ENCODE data around the gene PIGP. TPM values are rescaled to one million over a fixed set of nuclear protein-coding genes. Genes with fewer than 3 reads are reported as not detected.

The PIGP gene
- total and polyA plus RNA-seq, 2 of the 13 experiments (the other 11 are each of a cell fraction or from before 2014, with no cell fraction given) = 14.8 to 33.4 TPM

DNA sequence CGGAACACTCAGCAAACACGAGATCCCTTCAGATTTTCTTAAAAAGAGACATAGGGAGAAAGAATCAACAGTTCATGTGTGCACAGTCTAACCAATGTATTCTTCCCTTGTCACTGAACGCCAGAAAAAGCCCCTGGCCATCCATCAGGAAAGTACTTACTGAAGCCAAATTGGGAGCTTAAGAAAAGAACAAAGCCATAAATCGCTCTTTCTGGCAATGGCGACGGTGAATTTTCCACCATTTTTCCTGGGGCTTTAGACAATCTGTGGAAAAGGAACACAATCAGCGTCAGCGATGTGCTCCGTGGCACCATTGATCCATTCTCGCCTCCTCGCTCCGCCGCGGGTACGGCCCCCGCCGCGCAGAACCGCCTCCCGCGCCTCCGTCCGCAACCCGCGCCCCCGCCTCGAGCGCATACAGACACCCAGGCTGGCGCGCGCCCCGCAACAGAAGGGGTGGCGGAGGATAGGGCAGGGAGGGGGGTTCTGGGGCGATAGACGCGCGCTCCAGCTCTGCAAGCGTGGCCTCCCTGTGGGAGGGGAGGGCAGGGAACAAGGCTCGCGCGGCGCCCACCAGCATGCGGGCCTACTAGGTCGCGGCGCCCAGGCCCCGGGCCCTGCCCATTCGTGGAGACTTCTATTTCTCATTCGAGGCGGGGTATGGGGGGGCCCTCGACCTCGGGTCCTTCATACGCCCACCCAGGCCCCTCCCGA, 440 bp downstream of the PIGP start (continued):
- TF ChIP-seq, protein P1, sequence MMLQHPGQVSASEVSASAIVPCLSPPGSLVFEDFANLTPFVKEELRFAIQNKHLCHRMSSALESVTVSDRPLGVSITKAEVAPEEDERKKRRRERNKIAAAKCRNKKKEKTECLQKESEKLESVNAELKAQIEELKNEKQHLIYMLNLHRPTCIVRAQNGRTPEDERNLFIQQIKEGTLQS (CRISPR knock-in tag; IDR thresholded peaks at IDR 0.05) = 0 out of 2 replicates have a peak, but pooled peaks have one; percentile 9
- TF ChIP-seq, protein P2, sequence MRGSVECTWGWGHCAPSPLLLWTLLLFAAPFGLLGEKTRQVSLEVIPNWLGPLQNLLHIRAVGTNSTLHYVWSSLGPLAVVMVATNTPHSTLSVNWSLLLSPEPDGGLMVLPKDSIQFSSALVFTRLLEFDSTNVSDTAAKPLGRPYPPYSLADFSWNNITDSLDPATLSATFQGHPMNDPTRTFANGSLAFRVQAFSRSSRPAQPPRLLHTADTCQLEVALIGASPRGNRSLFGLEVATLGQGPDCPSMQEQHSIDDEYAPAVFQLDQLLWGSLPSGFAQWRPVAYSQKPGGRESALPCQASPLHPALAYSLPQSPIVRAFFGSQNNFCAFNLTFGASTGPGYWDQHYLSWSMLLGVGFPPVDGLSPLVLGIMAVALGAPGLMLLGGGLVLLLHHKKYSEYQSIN (CRISPR knock-in tag; IDR thresholded peaks at IDR 0.05; ENCODE audit: borderline replicate concordance) = no peak
- TF ChIP-seq POLR2A (IDR thresholded peaks at IDR 0.05; ENCODE audit: insufficient read depth in 1 of 2, low read depth in 2 of 2, low read length in 2 of 2) (no peak), SMARCC2 (IDR thresholded peaks at IDR 0.05) (no peak), TBL1XR1 (IDR thresholded peaks at IDR 0.05; ENCODE audit: borderline replicate concordance, low read length, partially characterized antibody) (no peak), ZBTB7B (CRISPR knock-in tag; IDR thresholded peaks at IDR 0.05) (peak; percentile 54; the same call in 1 of the 2 replicates), PLRG1 (conservative IDR thresholded peaks at IDR 0.05) (no peak), PTBP1 (IDR thresholded peaks at IDR 0.05; ENCODE audit: low read depth, low read length, poor library complexity, severe bottlenecking) (peak; percentile 64), NR2C2 (CRISPR knock-in tag; IDR thresholded peaks at IDR 0.05; ENCODE audit: borderline replicate concordance) (peak; percentile 14; the same call in 1 of the 2 replicates), AKAP8 (CRISPR knock-in tag; IDR thresholded peaks at IDR 0.05) (no peak), NBN (conservative IDR thresholded peaks at IDR 0.05) (no peak), ZNF33A (CRISPR knock-in tag; IDR thresholded peaks at IDR 0.05; ENCODE audit: borderline replicate concordance) (no peak), MED1 (CRISPR knock-in tag; IDR thresholded peaks at IDR 0.05) (no peak), ZNF382 (CRISPR knock-in tag; IDR thresholded peaks at IDR 0.05; ENCODE audit: borderline replicate concordance) (no peak)
- TF ChIP-seq, protein P3, sequence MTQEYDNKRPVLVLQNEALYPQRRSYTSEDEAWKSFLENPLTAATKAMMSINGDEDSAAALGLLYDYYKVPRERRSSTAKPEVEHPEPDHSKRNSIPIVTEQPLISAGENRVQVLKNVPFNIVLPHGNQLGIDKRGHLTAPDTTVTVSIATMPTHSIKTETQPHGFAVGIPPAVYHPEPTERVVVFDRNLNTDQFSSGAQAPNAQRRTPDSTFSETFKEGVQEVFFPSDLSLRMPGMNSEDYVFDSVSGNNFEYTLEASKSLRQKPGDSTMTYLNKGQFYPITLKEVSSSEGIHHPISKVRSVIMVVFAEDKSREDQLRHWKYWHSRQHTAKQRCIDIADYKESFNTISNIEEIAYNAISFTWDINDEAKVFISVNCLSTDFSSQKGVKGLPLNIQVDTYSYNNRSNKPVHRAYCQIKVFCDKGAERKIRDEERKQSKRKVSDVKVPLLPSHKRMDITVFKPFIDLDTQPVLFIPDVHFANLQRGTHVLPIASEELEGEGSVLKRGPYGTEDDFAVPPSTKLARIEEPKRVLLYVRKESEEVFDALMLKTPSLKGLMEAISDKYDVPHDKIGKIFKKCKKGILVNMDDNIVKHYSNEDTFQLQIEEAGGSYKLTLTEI (CRISPR knock-in tag; conservative IDR thresholded peaks at IDR 0.05) = no peak
- TF ChIP-seq, protein P4, sequence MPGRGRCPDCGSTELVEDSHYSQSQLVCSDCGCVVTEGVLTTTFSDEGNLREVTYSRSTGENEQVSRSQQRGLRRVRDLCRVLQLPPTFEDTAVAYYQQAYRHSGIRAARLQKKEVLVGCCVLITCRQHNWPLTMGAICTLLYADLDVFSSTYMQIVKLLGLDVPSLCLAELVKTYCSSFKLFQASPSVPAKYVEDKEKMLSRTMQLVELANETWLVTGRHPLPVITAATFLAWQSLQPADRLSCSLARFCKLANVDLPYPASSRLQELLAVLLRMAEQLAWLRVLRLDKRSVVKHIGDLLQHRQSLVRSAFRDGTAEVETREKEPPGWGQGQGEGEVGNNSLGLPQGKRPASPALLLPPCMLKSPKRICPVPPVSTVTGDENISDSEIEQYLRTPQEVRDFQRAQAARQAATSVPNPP (CRISPR knock-in tag; IDR thresholded peaks at IDR 0.05) = 0 out of 2 replicates have a peak, but pooled peaks have one; percentile 82
- TF ChIP-seq, protein P5, sequence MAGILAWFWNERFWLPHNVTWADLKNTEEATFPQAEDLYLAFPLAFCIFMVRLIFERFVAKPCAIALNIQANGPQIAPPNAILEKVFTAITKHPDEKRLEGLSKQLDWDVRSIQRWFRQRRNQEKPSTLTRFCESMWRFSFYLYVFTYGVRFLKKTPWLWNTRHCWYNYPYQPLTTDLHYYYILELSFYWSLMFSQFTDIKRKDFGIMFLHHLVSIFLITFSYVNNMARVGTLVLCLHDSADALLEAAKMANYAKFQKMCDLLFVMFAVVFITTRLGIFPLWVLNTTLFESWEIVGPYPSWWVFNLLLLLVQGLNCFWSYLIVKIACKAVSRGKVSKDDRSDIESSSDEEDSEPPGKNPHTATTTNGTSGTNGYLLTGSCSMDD (CRISPR knock-in tag; IDR thresholded peaks at IDR 0.05) = no peak
- TF ChIP-seq, protein P6, sequence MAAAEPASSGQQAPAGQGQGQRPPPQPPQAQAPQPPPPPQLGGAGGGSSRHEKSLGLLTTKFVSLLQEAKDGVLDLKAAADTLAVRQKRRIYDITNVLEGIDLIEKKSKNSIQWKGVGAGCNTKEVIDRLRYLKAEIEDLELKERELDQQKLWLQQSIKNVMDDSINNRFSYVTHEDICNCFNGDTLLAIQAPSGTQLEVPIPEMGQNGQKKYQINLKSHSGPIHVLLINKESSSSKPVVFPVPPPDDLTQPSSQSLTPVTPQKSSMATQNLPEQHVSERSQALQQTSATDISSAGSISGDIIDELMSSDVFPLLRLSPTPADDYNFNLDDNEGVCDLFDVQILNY (CRISPR knock-in tag; conservative IDR thresholded peaks at IDR 0.05) = 0 out of 2 replicates have a peak, but pooled peaks have one; percentile 32
- TF ChIP-seq, protein P7, sequence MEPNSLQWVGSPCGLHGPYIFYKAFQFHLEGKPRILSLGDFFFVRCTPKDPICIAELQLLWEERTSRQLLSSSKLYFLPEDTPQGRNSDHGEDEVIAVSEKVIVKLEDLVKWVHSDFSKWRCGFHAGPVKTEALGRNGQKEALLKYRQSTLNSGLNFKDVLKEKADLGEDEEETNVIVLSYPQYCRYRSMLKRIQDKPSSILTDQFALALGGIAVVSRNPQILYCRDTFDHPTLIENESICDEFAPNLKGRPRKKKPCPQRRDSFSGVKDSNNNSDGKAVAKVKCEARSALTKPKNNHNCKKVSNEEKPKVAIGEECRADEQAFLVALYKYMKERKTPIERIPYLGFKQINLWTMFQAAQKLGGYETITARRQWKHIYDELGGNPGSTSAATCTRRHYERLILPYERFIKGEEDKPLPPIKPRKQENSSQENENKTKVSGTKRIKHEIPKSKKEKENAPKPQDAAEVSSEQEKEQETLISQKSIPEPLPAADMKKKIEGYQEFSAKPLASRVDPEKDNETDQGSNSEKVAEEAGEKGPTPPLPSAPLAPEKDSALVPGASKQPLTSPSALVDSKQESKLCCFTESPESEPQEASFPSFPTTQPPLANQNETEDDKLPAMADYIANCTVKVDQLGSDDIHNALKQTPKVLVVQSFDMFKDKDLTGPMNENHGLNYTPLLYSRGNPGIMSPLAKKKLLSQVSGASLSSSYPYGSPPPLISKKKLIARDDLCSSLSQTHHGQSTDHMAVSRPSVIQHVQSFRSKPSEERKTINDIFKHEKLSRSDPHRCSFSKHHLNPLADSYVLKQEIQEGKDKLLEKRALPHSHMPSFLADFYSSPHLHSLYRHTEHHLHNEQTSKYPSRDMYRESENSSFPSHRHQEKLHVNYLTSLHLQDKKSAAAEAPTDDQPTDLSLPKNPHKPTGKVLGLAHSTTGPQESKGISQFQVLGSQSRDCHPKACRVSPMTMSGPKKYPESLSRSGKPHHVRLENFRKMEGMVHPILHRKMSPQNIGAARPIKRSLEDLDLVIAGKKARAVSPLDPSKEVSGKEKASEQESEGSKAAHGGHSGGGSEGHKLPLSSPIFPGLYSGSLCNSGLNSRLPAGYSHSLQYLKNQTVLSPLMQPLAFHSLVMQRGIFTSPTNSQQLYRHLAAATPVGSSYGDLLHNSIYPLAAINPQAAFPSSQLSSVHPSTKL (CRISPR knock-in tag; IDR thresholded peaks at IDR 0.05) = peak; percentile 42
